GM12878 (cell line): ENCODE data around the gene MXD4.

Experiments
- CEBPB ChIP-seq, 2 experiments: fragments of 150-350 bp in 1 of 2; IDR thresholded peaks; 2 replicates each; pipeline ENCODE4 v1.6.1; 2012 to 2014; ENCODE audit warnings: low read depth in 2 of 2, low read length in 2 of 2, borderline replicate concordance in 1 of 2, inconsistent platforms in 1 of 2
- CREB1 ChIP-seq: IDR thresholded peaks from 2 replicates; pipeline ENCODE4 v1.6.1; 2012; ENCODE audit warnings: low read depth, mild to moderate bottlenecking, inconsistent platforms
- CTCF ChIP-seq, 3 experiments: IDR thresholded peaks in 2 of 3; conservative IDR thresholded peaks in 1 of 3; 2 replicates each; pipeline ENCODE4 v1.5.1; 2011; ENCODE audit warnings: low read depth in 3 of 3, low read length in 3 of 3, mild to moderate bottlenecking in 3 of 3, control low read depth in 2 of 3, moderate library complexity in 2 of 3, inconsistent platforms in 1 of 3, mixed read lengths in 1 of 3; ENCODE audit not compliant: control insufficient read depth in 2 of 3, insufficient read depth in 1 of 3; ENCODE audit errors: extremely low read depth in 1 of 3
- HSF1 ChIP-seq: fragments of 150-350 bp; IDR thresholded peaks from 2 replicates; pipeline ENCODE4 v1.6.1; 2014; ENCODE audit warnings: mild to moderate bottlenecking, low read depth, low read length
- JUND ChIP-seq: IDR thresholded peaks from 2 replicates; pipeline ENCODE4 v1.6.1; 2012; ENCODE audit warnings: low read depth, mild to moderate bottlenecking, low read length, improper control_type of control experiment, moderate library complexity
- NFYB ChIP-seq: IDR thresholded peaks from 2 replicates; pipeline ENCODE4 v1.6.1; 2011; ENCODE audit warnings: low read depth, mild to moderate bottlenecking, low read length, improper control_type of control experiment, moderate library complexity; ENCODE audit not compliant: insufficient read depth
- POLR2AphosphoS2 ChIP-seq: IDR thresholded peaks from 2 replicates; pipeline ENCODE4 v1.6.1; 2011; ENCODE audit warnings: low read depth, mild to moderate bottlenecking, low read length, improper control_type of control experiment, moderate library complexity
- POLR2AphosphoS5 ChIP-seq: IDR thresholded peaks from 2 replicates; pipeline ENCODE4 v1.6.1; 2011; ENCODE audit warnings: mild to moderate bottlenecking, low read length, inconsistent platforms
- ZBTB4 ChIP-seq: fragments of 450-650 bp; formaldehyde crosslinking; IDR thresholded peaks from 2 replicates; pipeline ENCODE4 v1.4.0; 2022; ENCODE audit warnings: mild to moderate bottlenecking, moderate library complexity
- TF ChIP-seq, protein P1 (sequence below): IDR thresholded peaks from 2 replicates; pipeline ENCODE4 v1.6.1; 2012; ENCODE audit warnings: low read depth, low read length, improper control_type of control experiment

GRCh38 chr4:2286904-2287593 is 25.1 kb upstream of the MXD4 start:
- no peak for TF ChIP-seq ZBTB4
- no peak for TF ChIP-seq POLR2AphosphoS5
- no peak for TF ChIP-seq NFYB
- no peak for TF ChIP-seq CTCF (IDR thresholded peaks at IDR 0.05 in 2 of 3, conservative IDR thresholded peaks at IDR 0.05 in 1 of 3; ENCODE audit: control insufficient read depth in 2 of 3, extremely low read depth in 1 of 3, insufficient read depth in 1 of 3, low read depth in 3 of 3, low read length in 3 of 3)
- TF ChIP-seq CREB1 = no peak
- no peak for TF ChIP-seq HSF1
- no peak for TF ChIP-seq CEBPB (IDR thresholded peaks at IDR 0.05; ENCODE audit: borderline replicate concordance in 1 of 2, low read depth in 2 of 2, low read length in 2 of 2)
- no peak for TF ChIP-seq JUND
- no peak for TF ChIP-seq POLR2AphosphoS2
- TF ChIP-seq, protein P1, sequence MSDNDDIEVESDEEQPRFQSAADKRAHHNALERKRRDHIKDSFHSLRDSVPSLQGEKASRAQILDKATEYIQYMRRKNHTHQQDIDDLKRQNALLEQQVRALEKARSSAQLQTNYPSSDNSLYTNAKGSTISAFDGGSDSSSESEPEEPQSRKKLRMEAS = no peak
